HG02884 (cell line): Measurements from ENCODE around the gene VPS18.

Experiments used
- ATAC-seq: cut with Tn5 transposase; IDR thresholded peaks from one replicate; pipeline ENCODE4 v1.9.1; 2021; ENCODE audit warnings: mild to moderate bottlenecking, moderate library complexity; ENCODE audit not compliant: unreplicated experiment

VPS18 gene

GRCh38 chr15:40900256-40901052 lies 6.2 kb downstream of the VPS18 start:
- ATAC-seq = no peak

DNA sequence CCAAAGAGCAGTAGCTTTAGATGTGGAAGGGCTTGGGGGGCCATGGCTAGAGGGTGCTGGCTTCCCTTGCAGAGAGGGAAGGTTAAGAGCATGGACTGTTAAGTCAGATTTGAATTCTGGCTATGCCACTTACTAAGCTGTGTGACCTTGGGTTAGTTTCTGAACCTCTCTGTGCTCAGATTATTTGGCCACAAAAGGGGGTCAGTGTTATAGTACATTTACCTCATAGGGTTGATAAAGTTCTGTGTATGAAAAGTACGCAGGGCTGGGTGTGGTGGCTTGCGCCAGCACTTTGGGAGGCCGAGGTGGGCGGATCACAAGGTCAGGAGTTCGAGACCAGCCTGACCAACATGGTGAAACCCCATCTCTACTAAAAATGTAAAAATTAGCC lies 6.8 kb downstream of the VPS18 start:
- no peak for ATAC-seq

GRCh38 chr15:40902605-40903561 lies 8.6 kb downstream of the VPS18 start:
- ATAC-seq = no peak

DNA sequence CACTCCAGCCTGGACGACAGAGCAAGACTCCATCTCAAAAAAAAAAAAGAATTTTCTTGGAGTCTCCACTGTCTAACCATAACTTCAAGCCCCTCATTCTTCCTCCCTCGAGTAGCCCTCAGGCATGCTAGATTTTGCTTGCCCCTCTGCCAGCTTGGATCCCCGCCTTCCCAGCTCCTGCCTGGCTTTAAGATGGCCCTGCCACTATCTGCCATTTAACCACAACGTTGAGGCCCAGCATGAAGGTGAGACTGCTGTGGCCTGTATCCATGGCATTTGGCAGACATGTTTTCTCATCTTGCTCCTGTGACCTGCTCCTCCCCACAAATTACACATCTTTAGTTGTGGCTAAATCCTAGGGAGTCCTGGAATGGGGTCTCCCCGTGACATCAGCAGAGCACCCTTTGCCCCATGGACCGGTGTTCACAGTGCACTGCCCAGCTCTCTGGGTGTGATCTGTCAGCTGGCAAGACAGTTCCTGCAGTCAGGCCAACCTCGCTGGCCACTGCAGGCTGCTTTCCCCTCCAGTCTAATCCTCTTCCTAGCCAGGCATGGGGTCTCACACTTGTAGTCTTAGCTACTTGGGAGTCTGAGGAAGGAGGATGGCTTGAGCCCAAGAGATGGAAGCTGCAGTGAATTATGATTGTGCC lies 10.4 kb downstream of the VPS18 start:
- ATAC-seq = no peak

- peak; percentile 55 for ATAC-seq
Observed at GRCh38 chr15:40906091-40906990, 12.1 kb downstream of the VPS18 start.

GRCh38 chr15:40906991-40907802 lies 12.9 kb downstream of the VPS18 start:
- no peak for ATAC-seq

DNA sequence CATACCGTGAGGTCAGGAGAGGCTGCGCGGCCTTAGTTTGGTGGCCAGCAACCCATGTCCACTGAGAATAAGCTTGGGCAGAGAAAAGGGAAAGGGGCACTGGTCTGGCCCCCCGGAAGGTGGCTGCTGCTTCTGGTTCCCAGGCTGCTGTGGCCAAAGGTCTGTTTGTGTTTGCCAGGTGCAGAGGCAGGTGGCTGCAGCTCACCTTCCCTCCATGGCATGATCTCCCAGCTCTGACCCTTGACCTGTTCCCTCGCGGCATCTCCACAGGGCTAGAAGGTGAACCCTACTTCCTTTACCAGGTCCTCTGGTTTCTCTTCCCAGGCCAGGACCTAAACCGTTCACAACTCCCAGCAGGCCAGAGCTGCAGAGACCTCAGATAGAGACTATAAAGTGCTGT lies 13.8 kb downstream of the VPS18 start:
- ATAC-seq = no peak

- no peak for ATAC-seq
Observed at GRCh38 chr15:40909662-40910630, 15.7 kb downstream of the VPS18 start.

DNA sequence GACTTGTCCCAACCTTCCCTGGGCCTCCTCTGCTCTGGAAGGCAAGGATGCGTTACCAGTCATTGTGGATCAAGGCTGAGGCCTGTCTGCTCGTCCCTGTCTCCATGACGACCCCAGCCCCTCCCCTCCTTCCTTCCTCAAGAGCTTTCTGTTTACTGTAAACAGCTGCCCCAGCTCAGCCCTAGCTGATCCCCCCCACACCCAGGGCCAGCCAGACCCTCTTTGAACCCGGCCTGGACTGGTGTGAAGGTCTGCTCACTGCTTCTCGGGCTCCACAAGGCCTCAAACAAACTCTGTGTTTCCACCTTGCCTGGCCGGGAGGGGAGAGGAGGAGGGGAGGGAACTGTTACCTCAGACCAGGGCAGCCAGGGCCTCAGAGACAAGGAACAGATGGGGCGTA lies 16.9 kb downstream of the VPS18 start:
- no peak for ATAC-seq

DNA sequence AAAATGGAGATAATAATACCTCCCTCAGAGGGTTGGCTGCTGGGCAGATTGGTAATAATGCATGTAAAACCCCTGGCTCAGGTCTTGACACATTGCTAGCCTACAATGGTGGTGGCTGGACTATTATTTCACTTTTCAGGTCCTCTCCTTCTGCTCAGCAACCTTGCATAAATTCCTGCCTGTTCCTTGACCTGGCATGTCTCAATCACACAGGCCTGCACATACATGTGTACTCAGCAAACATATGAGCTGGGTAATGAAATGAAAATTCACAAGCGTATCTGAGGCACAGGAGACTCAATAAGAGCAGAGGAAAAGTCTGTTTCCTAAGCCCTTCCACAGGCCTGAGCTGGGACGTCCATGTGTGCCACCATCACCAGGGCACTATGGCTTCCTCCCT lies 17.4 kb downstream of the VPS18 start:
- no peak for ATAC-seq

DNA sequence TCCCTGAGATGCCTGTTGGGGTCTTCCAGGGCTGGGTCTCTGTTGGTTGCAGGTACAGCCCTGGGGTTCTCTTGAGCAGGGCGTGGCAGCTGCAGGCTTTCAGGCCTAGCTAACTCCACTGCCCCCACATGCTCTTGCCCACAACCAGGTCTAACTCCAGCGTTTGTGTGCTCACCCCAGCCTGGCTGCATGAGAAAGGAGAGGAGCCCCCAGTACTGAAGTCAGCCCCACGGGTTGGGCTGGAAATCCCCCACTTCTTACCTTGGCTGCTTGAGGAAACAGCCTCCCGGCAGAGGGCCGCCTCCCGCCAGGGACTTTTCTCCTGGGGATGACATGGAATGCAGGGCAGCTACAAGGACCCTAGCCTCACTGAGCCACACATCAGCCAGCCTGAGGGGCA lies 18.2 kb downstream of the VPS18 start:
- no peak for ATAC-seq

- ATAC-seq = no peak
Observed at GRCh38 chr15:40914013-40914412, 19.8 kb downstream of the VPS18 start.

DNA sequence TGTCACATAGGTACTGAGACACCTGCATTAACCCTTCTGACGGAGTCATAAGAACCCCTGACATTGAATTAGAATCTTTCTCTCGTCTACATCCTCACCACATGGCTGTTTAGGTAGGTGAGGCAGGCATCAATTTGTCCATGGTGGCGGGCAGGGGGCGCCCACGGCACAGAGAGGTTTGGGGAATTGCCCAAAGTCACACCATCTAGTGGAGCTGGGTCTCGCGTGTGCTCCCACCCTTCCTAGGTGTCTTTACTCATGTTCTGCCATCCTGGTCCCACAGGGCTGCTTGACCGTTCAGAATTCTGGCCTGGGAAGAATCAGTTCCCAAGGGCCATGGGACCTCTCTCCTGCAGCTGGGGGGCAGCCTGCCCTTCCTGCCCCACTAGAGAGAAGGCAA lies 20.2 kb downstream of the VPS18 start:
- no peak for ATAC-seq

DNA sequence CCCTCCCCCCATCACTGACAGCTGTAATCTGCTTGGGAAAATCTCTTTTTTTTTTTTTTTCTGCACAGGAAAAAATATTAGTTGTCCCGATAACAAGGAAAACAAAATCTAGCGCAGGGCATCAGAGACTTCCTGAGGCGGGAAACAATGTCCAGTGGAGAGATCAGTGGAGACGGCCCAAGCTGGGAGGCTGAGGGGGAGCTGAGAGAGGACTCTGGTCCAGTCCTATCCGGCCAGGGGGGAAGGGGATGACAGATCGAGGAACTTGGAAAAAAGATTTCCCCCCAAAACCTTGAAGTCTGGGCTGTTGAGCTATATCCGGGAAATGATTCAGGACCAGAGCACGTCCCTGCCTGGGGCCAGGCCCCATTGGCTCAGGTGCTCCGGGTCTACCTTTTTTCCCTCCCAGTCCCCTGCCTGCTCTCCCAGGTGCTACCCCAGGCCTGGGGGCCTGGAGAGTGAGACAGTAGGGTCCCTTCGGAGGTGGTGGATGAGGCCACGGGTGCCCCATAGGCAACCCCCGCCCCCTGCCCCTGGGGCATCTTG lies 20.9 kb downstream of the VPS18 start:
- ATAC-seq = no peak

DNA sequence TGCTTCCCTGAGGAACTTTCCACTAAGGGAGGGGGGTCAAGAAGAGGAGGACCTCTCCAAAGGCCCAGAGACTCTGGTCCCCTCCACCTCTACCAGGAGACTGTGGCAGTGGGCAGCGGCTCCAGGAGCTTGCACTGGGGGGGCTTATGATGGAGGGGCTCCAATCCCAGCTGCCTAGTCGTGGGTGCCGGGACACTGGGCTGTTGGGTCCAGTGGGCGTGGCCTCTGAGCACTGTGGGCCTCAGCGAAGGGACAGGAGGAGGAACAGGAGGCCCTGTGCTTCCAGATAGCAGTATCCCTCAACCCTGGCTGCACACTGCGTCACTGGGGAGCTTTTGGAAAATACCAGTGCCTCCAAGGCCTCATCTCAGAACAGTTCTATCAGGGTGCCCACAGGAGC lies 21.4 kb downstream of the VPS18 start:
- no peak for ATAC-seq

DNA sequence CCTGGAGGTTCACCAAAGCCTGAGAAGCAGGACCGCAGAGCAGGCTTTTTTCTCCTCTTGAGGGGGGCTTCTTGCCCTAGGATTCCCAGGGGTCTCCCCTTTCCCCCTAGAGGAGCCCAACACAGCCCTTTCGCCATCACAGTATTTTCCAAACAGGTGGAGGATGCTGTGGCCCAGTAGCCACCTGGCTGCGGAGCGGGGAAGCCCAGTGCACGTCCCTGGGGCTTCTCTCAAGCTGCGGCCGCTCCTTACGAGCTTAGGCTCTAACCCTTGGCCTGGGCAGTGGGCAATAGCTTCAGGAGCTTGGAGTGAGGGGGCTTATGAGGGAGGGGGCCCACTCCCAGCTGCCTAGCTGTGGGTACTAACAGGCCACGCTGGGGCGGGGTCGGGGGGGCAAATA lies 23.3 kb downstream of the VPS18 start:
- ATAC-seq = no peak

DNA sequence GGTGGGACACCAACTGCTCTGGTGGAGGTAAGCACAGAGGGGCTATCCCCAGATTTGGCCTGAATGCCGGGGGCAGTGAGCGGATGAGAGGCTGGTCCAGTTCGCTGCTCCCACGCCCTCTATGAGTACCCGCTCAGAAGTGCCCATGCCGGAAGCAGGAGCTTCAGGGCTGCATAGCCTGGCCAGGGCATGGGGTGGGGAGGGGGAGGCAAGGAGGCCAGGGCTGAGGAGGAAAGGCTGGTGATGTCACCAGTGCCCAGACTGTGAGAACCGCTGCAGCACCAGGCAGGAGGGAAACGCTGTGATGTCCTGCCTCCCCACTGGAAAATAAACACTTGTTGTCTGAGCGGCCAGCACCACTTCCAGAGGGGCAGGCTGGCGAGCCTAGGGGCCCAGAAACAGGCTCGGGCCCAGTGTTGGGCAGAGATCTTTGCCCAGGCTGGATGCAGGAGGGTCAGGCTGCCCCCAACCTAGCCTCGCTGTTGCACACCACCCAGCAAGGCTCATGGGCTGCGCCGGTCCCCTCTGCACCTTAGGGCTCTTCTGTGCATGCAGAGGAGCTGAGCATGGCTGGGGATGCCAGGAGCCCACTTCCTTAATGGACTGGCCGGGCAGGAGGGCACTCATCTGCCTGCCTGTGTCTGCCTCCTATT lies 24.0 kb downstream of the VPS18 start:
- no peak for ATAC-seq
